ENCODE results near the gene AP5Z1. TPM values are rescaled to one million over a fixed set of nuclear protein-coding genes. Genes with fewer than 3 reads are reported as not detected.
"Not testable (repeated sequence)": the region's sequence is repeated elsewhere in the genome, so short reads cannot be mapped to it uniquely, and the experiment has no call there.

Gene AP5Z1
- total RNA-seq, 3 donors from 2014 or later, result 39.5 to 47.4 (median 45.2) TPM

DNA sequence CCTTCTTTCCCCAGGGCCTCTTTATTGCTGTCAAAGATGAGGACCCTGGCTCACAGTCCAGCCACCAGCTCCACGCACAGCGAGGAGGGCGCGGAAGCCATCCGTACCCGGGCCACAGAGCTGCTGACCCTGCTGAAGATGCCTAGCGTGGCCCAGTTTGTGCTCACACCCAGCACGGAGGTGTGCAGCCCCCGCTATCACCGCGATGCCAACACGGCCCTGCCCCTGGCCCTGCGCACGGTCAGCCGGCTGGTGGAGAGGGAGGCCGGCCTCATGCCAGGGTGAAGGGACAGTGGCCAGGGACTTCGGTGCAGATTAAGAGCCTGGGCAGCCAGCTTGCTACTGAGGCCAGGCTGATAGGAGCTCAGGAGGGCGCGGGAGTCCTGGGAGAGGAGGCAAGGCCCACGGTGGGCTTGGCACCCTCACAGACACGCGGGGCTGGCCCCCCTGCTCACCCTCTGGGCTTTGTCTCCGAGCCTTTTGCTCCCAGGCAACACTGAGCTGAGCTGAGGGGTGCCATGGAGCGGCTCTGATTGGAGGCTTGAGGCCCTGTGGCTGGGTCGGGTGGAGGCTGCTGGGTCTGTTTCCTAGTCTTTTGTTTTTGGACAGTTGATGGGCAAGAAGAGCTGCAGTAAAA, 15.8 kb downstream of the AP5Z1 start:
- DNase-seq (peak in 1 of 3 donors; percentile 50), ATAC-seq (no peak)
- Histone ChIP-seq H3K9me3 (no peaks in the 10 kb centered on the region), H3K4me1 (ENCODE audit: low read depth) (no peaks in the 10 kb centered on the region), H3K4me3 (no peak overlapping the region), H3K36me3 (ENCODE audit: low read depth) (no peaks in the 10 kb centered on the region)
- intact Hi-C loops (cut with DNase I, micrococcal nuclease), result no loop called here
- TF ChIP-seq, protein P1, sequence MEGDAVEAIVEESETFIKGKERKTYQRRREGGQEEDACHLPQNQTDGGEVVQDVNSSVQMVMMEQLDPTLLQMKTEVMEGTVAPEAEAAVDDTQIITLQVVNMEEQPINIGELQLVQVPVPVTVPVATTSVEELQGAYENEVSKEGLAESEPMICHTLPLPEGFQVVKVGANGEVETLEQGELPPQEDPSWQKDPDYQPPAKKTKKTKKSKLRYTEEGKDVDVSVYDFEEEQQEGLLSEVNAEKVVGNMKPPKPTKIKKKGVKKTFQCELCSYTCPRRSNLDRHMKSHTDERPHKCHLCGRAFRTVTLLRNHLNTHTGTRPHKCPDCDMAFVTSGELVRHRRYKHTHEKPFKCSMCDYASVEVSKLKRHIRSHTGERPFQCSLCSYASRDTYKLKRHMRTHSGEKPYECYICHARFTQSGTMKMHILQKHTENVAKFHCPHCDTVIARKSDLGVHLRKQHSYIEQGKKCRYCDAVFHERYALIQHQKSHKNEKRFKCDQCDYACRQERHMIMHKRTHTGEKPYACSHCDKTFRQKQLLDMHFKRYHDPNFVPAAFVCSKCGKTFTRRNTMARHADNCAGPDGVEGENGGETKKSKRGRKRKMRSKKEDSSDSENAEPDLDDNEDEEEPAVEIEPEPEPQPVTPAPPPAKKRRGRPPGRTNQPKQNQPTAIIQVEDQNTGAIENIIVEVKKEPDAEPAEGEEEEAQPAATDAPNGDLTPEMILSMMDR (IDR thresholded peaks at IDR 0.05), result no peak

DNA sequence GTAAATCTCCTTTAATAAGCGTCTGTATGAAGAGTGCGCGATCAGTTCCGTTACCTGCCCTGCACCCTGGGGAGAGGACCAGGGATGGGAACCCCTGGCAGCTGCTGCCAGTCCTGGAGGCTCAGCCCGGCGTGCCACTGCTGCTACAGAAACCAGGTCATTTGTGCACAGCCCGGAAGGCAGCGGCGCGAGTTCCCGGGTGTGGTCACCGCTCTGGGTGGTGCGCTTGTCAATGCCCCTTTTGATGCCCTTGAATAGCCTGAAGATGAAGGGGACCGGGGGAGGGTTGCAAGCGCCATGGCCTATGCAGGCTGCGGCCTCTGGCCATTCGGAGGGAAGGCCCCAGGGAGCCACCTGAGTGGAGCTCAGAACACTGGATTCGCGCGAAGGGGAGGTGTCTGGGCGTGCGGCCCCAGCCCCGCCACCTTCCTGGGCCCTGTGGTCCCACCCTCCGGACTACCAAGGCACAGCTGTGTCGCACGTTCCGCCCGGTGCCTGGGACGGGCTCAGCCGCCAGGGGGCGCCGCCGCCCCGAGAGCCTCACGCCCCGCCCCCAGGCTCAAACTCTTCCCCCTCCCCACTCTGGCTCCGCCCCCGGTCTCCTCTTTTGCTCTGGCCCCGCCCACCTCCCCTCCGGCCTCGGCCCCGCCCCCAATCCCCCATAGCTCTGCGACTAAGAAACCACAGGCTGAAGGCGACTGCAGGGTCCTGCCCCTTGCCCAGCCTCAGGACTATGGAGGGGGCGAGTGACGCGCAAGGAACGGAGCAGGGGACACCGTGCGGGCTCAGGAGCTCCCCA, 16.5 kb downstream of the AP5Z1 start:
- TF ChIP-seq, protein P1 (IDR thresholded peaks at IDR 0.05), result peak; percentile 36
- intact Hi-C loops (cut with DNase I, micrococcal nuclease), result no loop called here

DNA sequence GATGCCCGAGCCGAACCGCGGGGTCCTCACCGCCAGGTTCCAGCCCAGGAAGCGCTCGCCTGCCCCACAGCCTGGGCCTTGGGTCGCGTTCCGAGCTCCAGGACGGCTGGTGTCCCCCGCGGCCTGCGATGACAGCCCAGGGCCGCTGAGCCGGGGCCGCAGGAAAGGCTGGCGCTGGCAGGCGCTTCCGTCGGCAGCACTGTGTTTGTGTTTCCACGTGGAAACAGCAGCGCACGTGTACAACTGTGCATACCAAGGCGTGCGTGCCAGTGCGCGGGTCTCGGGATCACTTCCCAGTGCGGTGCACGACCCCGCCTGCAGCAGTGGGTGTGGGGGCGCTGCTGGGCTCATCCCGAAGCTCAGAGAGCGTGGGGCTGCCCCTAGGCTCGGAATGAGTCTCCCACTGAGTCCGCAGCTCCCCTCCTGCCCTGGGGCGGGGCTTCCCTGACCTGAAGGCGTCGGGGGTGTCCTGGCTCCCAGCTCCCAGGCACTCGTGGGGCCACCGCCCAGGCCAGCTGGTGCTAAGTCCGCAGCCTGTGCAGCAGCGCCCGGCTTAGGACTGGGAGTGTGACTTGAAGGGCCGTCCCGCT, 17.2 kb downstream of the AP5Z1 start:
- no peaks in the 10 kb centered on the region for H3K4me1 ChIP-seq (ENCODE audit: low read depth)
- ATAC-seq (peak; percentile 60), DNase-seq (peak; percentile 31 to 71 (median 45))
- H3K36me3 ChIP-seq (ENCODE audit: low read depth), result no peaks in the 10 kb centered on the region
- intact Hi-C loops (cut with DNase I, micrococcal nuclease), result no loop called here
- TF ChIP-seq, protein P1 (IDR thresholded peaks at IDR 0.05), result no peak
- no peaks in the 10 kb centered on the region for H3K9me3 ChIP-seq
- H3K4me3 ChIP-seq, result no peak overlapping the region

More for the DNA sequence above, 16.5 kb downstream of the AP5Z1 start:
- H3K4me3 ChIP-seq, result no peak overlapping the region
- no peaks in the 10 kb centered on the region for H3K9me3 ChIP-seq
- H3K36me3 ChIP-seq (ENCODE audit: low read depth), result no peaks in the 10 kb centered on the region
- no peaks in the 10 kb centered on the region for H3K4me1 ChIP-seq (ENCODE audit: low read depth)
- peak; percentile 78 to 87 (median 80) for DNase-seq
- ATAC-seq, result peak; percentile 92

DNA sequence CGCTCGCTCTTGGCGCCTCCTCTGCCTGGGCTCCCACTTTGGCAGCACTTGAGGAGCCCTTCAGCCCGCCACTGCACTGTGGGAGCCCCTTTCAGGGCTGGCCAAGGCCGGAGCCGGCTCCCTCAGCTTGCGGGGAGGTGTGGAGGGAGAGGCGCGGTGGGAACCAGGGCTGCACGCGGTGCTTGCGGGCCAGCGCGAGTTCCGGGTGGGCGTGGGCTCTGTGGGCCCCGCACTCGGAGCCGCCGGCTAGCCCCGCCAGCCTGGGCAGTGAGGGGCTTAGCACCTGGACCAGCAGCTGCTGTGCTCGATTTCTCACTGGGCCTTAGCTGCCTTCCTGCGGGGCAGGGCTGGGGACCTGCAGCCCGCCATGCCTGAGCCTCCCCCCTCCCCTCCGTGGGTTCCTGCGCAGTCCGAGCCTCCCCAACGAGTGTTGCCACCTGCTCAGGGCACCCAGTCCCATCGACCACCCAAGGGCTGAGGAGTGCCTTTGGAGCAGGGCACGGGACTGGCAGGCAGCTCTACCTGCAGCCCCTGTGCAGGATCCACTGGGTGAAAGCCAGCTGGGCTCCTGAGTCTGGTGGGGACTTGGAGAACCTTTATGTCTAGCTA, 18.1 kb downstream of the AP5Z1 start:
- H3K9me3 ChIP-seq; H3K36me3 ChIP-seq (ENCODE audit: low read depth); ATAC-seq; H3K4me1 ChIP-seq (ENCODE audit: low read depth); intact Hi-C loops (cut with DNase I, micrococcal nuclease); H3K4me3 ChIP-seq: not testable (repeated sequence)
- DNase-seq, result peak in 1 of 3 donors; percentile 44

DNA sequence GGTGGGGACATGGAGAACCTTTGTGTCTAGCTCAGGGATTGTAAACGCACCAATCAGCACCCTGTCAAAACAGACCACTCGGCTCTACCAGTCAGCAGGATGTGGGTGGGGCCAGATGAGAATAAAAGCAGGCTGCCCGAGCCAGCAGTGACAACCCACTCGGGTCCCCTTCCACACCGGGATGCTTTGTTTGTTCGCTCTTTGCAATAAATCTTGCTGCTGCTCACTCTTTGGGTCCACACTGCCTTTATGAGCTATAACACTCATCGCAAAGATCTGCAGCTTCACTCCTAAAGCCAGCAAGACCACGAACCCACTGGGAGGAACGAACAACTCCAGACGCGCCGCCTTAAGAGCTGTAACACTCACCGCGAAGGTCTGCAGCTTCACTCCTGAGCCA, 18.7 kb downstream of the AP5Z1 start:
- intact Hi-C loops (cut with DNase I, micrococcal nuclease); H3K9me3 ChIP-seq; H3K36me3 ChIP-seq (ENCODE audit: low read depth); ATAC-seq; H3K4me3 ChIP-seq; DNase-seq; H3K4me1 ChIP-seq (ENCODE audit: low read depth): not testable (repeated sequence)

DNA sequence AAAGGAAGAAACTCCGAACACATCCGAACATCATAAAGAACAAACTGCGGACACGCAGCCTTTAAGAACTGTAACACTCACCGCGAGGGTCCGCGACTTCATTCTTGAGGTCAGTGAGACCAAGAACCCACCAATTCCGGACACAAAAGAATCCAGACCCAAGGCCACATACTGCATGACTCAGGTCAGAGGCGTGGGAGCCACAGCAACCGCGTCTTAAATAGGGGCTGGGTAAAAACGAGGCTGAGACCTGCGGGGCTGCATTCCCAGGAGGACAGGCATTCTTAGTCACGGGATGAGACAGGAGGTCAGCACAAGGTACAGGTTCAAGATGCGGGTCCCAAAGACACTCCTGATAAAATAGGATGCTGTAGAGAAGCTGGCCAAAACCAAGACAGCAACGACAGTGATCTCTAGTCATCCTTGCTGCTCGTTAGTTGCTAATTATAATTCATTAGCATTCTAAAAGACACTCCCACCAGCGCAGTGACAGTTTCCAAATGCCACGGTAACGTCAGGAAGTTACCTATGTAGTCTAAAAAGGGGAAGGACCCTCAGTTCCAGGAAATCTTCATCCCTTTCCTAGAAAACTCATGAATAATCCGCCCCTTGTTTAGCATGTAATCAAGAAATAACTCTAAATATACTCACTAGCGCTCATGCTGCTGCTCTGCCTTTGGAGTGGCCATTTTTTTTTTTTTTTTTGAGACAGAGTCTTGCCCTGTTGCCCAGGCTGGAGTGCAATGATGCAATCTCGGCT, 19.3 kb downstream of the AP5Z1 start:
- no peak for ATAC-seq
- Histone ChIP-seq H3K4me1 (ENCODE audit: low read depth) (no peaks in the 10 kb centered on the region), H3K4me3 (no peak overlapping the region), H3K36me3 (ENCODE audit: low read depth) (no peaks in the 10 kb centered on the region), H3K9me3 (no peaks in the 10 kb centered on the region)
- intact Hi-C loops (cut with DNase I, micrococcal nuclease), result no loop called here
- TF ChIP-seq, protein P1 (IDR thresholded peaks at IDR 0.05), result no peak
- DNase-seq, result no peak
